VCaP (cell line): ENCODE measurements around the gene WWOX.
A peak's percentile ranks its signal among the peaks of the same experiment; 100 is the strongest.

Source experiments
- H3K27ac ChIP-seq: fragments of 450-650 bp; 2 replicates; pipeline ENCODE4 v1.5.1; 2017
- TF ChIP-seq, protein P1 (sequence below): fragments of 450-650 bp; conservative IDR thresholded peaks from 2 replicates; pipeline ENCODE4 v1.5.1; 2017; ENCODE audit warnings: mild to moderate bottlenecking, moderate library complexity

Gene WWOX

GRCh38 chr16:78069913-78070312 is 29.5 kb upstream of the WWOX start:
- H3K27ac ChIP-seq, result no peak overlapping the region
- TF ChIP-seq, protein P1, sequence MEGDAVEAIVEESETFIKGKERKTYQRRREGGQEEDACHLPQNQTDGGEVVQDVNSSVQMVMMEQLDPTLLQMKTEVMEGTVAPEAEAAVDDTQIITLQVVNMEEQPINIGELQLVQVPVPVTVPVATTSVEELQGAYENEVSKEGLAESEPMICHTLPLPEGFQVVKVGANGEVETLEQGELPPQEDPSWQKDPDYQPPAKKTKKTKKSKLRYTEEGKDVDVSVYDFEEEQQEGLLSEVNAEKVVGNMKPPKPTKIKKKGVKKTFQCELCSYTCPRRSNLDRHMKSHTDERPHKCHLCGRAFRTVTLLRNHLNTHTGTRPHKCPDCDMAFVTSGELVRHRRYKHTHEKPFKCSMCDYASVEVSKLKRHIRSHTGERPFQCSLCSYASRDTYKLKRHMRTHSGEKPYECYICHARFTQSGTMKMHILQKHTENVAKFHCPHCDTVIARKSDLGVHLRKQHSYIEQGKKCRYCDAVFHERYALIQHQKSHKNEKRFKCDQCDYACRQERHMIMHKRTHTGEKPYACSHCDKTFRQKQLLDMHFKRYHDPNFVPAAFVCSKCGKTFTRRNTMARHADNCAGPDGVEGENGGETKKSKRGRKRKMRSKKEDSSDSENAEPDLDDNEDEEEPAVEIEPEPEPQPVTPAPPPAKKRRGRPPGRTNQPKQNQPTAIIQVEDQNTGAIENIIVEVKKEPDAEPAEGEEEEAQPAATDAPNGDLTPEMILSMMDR, result no peak

DNA sequence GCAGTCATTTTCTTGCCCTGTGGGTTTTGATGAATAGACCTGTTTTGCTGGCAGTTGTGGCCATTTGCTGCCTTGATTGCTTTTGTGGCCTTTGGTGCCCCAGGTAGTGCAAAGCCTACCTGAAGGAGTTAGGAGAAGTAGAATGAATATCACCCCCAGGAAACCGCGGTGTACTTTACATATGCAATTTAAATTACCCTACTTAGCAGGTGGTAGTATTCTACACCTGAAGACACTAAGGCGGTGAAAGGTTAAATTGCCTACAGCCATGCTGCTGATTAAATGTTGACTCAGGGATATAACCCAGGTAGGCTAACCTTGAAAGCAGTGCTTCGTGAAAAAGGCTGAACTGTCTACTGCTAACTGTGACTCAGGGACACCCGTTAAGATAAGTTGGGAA is 27.2 kb upstream of the WWOX start:
- TF ChIP-seq, protein P1, result no peak
- H3K27ac ChIP-seq, result no peak overlapping the region

DNA sequence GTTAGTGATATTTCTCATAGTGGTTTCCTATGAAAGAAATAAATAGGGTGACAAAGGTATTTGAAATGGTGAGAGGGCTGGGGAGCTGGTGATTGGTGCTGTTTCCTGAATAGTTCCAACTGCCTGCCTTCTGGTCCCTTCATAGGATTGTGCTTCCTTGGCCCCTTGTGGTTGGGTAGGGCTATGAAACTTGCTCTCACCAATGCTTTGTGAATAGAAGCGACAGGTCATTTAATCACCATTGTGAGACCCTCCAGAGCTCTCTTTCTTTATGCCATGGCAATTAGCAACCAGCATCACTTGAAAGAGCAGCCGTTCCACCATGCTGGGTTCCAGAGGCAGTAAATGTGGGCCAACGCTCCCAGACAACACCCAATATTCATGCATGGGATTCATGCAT is 23.7 kb upstream of the WWOX start:
- H3K27ac ChIP-seq, result no peak overlapping the region
- TF ChIP-seq, protein P1, result no peak

- no peak overlapping the region for H3K27ac ChIP-seq
- TF ChIP-seq, protein P1, result no peak
These were observed 18.1 kb upstream of the WWOX start for GRCh38 chr16:78081341-78081740.

DNA sequence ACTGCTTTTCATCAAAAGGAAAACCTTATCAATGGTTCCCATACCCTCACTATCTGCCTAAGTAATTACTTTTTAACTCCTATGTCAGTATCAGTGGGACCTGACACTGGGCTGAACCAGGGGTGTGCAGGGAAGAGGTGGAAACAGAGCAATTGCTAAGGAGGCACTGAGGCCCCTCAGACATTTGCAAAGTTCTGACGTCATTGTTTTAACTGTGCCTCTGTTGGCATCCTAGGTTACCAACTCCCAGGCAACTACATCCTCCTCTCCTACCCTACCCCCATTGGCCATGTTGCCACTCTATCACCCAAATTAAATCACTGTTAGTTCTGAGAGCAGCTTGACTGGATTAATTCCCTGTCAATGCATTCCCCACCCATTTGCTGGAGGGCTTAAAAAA is 8.0 kb upstream of the WWOX start:
- TF ChIP-seq, protein P1, result no peak
- H3K27ac ChIP-seq, result no peak overlapping the region

DNA sequence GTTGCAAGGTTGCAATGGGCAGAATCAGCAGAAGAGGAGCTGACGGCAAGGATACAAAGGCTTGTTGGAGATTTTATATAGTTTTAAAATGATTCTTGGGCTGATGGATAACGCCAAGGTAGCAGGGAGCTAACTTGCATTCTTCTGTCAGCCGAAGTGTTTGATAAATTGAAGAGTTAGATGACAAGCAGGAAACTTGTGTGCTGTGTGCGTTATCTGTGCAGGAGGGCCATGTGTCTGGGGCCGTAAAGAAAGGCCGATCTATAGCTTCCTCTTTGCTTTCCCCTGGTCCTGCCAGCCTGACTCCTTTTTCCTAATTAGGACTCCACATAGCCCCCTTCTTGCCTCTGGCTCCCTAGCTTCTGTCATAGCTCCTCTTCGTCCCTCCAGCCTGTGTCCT is 6.7 kb upstream of the WWOX start:
- TF ChIP-seq, protein P1, result no peak
- no peak overlapping the region for H3K27ac ChIP-seq

DNA sequence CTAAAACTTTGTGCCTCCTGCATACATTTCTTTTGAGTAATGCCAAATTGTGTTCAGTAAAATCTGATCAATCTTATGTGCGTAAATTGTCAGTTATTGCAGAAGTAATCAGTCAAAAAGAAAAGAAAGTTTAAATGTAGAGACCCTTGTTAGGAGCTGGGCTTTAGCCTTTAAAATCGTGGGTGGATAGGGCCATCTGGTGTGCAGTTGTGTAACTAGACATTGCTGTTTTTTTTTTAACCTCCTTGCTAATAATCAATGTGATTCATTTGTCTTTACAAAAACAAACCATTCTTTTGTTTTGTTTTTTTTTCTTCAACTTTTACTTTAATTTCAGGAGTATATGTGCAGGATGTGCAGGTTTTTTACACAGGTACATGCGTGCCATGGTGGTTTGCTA is 5.3 kb upstream of the WWOX start:
- TF ChIP-seq, protein P1, result peak; percentile 66

DNA sequence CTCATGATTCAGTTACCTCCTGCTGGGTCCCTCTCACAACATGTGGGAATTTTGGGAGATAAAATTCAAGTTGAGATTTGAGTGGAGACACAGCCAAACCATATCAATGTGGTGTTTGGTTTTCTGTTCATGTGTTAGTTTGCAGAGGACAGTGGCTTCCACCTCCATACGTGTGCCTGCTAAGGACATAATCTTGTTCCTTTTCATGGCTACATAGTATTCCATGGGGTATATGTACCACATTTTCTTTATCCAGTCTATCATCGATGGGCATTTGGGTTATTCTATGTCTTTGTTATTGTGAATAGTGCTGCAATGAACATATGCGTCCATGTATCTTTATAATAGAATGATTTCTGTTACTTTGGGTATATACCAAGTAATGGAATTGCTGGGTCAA is 4.5 kb upstream of the WWOX start:
- H3K27ac ChIP-seq, result no peak overlapping the region
- TF ChIP-seq, protein P1, result no peak

More for the DNA sequence above, 5.3 kb upstream of the WWOX start:
- H3K27ac ChIP-seq, result no peak overlapping the region; the same call in 1 of the 2 replicates
